GM12891 (cell line): ENCODE results near the gene TM4SF18.

ENCODE experiments used
- POLR2A ChIP-seq: IDR thresholded peaks from 2 replicates; pipeline ENCODE4 v1.6.1; 2011; ENCODE audit warnings: low read depth, low read length, control low read depth
- POLR2AphosphoS5 ChIP-seq: IDR thresholded peaks from 2 replicates; pipeline ENCODE4 v1.6.1; 2011; ENCODE audit warnings: low read depth, low read length, control low read depth
- SPI1 ChIP-seq: IDR thresholded peaks from 2 replicates; pipeline ENCODE4 v1.6.1; 2011; ENCODE audit warnings: low read depth, low read length, control low read depth
- TAF1 ChIP-seq: IDR thresholded peaks from 2 replicates; pipeline ENCODE4 v1.6.1; 2011; ENCODE audit warnings: low read depth, low read length, control low read depth

GRCh38 chr3:149271669-149272068 lies 61.8 kb downstream of the TM4SF18 start:
- TF ChIP-seq POLR2A, result no peak
- TF ChIP-seq TAF1, result no peak
- no peak for TF ChIP-seq POLR2AphosphoS5
- TF ChIP-seq SPI1, result no peak
